ELR (cell line): ENCODE results near the gene TBX19.

Experiments used
- DNase-seq: peaks from one replicate; pipeline ENCODE4 v3.0.0-alpha.2; 2015; ENCODE audit warnings: low read depth

TBX19 gene

GRCh38 chr1:168281603-168282325 is 1.1 kb downstream of the TBX19 start:
- no peak for DNase-seq

GRCh38 chr1:168285521-168285790 is 4.8 kb downstream of the TBX19 start:
- no peak for DNase-seq

DNA sequence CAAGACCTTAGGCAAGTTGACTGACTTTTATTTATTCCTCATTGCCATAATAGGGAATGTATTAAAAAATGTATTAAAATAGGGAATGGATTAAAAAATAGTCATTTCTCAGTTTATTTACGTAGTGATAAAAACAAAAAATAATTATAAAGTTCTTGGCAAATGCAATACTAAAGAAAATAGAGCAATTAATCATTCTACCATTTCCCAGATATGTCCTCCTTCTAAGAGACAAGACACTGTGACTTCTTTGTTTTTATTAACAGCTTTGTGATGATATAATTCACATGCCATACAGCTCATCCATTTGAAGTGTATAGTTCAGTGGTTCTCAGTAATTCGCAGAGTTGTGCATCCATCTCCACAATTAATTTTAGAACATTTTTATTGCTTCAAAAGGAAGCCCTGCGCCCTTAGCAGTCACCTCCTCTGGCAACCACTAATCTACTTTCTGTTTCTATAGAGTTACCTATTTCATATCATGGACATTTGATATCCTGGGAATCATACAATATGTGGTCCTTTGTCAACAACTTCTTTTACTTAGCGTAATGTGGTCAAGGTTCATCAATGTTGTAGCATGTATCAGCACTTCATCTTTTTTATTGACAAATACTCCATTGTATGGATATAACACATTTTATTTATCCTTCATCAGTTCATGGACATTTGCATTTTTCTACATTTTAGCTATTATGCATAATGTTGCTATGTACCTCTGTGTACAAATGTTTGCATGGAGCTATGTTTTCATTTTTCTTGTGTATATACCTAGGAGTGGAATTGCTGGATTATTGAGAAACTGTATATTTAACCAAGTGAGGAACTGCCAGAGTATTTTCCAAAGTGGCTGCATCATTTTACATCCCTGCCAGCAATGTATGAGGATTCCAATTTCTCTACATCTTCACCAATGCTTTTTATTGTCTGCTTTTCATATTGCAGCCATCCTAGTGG is 5.6 kb downstream of the TBX19 start:
- DNase-seq = no peak

DNA sequence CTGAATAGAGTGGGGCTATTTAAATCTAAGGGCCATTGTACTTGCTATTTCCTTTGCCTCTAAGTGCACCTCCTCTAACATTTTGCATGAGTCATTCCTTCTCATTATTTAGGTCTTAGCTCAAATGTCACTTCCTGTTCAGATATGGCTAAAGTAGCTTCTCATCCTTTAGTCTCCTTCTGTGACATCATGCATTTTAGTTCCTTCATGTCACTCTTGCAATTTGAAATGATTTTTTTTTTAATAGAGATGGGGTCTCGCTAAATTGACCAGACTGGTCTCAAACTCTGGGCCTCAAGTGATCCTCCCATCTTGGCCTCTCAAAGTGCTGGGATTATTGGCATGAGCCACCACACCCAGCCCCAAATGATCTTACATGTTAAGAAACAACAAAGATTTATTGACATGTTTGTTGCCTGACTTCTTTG is 6.6 kb downstream of the TBX19 start:
- DNase-seq = peak; percentile 74

DNA sequence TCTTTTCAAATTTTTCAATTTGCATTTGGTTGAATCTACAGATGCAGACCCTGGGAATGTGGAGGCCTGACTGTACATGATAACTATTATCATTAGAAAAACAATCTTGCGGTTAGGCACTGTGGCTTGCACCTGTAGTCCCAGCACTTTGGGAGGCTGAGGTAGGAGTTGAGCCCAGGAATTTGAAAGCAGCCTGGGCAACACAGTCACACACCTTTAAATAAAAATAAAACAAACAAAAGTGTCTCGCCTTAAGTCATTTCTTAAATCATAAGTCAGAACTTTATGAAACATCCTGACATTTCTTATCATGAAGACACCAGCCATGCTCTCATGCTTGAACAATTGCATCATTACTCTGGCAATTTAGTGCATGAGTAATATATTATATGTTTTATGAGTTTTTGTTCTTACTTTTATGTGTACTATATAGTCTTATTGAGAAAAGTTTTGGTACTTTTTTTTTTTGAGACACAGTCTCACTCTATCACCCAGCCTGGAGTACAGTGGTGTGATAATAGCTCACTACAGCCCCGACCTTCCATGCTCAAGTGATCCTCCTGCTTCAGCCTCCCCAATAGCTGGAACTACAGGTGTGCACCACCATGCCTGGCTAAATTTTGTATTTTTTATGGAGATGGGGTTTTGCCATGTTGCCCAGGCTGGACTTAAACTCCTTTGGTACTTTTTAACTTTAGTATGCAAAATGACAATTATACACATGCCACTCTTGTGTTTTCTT is 7.8 kb downstream of the TBX19 start:
- DNase-seq = peak; percentile 8

DNA sequence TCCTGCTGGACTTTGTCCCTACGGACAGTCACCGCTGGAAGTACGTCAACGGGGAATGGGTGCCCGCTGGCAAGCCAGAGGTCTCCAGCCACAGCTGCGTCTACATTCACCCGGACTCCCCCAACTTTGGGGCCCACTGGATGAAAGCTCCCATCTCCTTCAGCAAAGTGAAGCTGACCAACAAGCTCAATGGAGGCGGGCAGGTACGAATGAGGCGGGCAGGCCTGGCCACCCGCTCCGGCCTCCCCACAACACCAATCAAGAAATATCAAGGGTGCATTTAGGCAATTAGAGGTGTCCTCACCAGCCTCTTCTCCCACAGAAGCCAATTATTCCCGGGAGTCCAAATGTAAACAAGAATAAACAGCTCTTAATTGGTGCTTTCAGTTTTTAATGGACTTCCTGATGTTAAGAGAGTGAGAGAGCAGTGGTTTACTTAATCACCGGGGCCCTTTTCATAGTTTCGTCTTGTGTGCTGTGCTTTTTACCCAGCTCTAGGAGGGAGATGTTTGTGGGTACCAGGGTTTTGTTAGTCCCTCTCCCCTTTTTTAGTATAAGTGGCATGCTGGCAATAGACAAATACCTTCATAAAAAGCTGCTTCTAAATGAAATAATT is 10.7 kb downstream of the TBX19 start:
- no peak for DNase-seq

- no peak for DNase-seq
Observed at GRCh38 chr1:168293356-168293755, 12.7 kb downstream of the TBX19 start.

GRCh38 chr1:168295411-168296114 is 14.9 kb downstream of the TBX19 start:
- DNase-seq = no peak

DNA sequence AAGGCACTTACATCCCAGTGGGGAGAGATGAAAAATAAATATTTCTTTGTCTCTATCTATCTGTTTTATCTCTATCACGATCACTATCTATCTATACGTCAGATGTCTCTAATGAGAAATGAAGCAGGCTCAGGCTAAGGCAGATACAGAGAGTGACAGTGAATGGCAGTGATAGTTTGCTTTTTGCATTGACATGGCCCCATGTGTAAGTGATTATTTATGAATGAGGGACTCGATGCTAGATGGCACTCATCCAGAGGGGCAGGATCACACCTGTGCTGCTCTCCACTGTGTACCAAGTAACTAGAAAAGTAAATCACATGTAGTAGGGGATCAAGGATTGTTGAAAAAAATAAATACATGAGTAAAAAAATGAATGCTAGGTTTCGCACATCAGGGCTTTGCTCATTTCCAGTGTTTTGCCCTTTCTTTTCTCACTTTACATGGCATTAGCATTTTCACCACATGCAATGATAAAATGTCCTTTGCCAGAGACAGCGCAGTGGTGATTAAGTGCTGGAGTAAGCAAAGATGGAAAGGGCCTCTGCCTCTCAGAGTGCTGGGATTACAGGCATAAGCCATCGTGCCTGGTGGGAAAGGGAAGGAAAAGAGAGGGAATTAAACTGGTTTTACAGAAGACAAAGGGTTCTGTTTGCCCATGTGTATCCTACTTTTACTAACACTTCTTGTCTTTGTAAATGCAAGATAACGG is 16.5 kb downstream of the TBX19 start:
- no peak for DNase-seq

GRCh38 chr1:168298446-168298845 is 17.8 kb downstream of the TBX19 start:
- no peak for DNase-seq

GRCh38 chr1:168300626-168301025 is 19.9 kb downstream of the TBX19 start:
- no peak for DNase-seq

DNA sequence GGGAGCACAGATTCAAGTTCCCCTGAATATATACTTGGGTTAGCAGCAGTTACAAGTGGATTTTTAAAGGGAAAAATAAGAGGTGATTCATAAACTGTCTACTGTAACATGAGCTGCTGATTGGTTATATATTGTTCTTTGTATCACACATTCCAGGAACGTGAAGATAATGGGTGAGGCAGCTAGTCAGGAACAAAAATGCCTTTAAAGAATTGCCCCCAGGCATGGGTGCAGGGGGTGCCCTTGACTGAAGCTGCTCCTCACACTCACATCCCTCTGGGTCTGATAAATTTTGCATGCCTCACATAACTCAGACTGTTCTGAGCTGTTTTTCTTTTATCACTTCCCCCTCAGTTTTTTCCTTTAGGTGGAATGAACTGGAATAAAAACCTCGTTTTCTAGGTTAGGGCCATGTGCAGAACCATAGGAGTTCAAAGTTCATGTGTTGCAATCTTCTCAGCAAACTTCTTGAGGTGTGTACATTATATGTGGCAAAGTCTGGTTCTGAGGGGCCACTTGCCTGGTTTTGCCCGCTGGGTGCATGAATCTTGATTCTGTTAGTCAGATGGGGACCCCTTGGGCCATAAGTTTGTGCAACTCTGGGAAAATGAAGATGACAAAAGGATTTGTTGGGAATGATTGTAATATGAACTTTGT is 21.1 kb downstream of the TBX19 start:
- DNase-seq = peak; percentile 94

GRCh38 chr1:168303716-168304540 is 23.3 kb downstream of the TBX19 start:
- no peak for DNase-seq

DNA sequence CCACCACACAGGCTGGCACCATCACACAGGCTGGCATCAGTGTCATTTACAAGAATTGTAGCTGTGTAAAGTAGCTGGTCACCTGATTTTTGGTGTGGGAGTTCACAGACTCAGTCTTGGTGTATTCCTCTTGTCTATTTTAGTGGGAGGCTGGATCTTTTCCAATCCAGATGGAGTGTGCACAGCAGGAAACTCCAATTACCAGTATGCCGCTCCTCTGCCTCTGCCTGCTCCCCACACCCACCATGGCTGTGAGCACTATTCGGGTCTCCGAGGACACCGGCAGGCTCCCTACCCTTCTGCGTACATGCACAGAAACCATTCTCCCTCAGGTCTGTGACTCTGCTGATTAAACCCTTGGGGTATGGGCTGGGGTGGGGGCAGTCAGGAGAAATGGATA is 24.2 kb downstream of the TBX19 start:
- no peak for DNase-seq

DNA sequence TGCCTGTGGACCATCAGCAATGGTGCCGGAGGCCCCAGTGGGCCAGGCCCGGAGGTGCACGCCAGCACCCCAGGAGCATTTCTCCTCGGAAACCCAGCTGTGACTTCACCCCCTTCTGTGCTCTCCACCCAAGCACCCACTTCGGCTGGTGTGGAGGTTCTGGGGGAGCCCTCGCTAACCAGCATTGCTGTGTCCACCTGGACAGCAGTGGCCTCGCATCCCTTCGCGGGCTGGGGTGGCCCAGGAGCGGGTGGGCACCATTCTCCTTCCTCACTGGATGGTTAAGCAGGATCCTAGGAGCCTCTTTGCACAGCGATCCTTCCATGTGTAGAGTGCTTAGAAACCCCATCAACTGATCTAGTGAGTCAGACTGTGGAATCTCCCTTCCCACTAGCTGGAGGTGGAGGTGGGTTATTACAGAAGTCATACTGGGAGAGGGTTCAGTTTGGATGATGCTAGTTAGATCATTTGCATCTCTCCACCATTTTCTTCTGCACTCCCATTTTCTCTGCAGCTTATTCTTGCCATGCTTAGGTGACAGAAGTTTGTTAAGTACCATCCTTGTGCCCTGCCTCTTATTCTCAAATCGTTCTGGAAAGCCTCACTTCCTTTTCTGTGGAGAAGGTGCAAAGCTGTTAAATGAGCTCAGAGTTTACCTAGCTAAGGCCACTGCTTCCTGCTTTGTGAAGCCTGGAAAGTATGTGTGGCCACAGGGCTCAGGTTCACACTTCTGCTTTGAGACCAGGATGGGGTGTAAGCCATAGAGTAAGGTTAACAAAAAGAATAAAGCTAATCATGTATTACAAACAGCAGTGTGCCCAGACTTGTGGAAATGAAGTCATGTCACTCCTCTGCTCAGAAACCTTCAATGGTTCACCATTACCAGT is 32.3 kb downstream of the TBX19 start:
- peak; percentile 18 for DNase-seq

DNA sequence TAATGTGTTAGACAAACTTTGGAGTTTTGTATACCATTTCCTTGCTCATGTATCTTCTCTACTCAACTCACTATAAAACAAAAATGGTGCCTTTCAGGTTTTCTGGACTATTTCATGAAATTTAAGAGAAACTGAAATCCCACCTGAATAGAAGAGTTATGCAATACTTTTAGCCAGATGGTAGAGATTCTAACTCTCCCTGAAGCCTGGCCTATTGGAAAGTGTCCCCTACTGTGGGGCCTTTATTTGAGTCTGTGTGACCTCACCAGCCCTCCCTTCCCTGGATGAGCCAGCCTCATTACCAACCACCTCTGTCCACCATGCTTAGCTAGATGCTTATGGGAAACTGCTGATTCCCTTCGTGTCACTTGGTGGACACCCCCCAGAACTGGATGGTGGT is 35.5 kb downstream of the TBX19 start:
- DNase-seq = no peak

DNA sequence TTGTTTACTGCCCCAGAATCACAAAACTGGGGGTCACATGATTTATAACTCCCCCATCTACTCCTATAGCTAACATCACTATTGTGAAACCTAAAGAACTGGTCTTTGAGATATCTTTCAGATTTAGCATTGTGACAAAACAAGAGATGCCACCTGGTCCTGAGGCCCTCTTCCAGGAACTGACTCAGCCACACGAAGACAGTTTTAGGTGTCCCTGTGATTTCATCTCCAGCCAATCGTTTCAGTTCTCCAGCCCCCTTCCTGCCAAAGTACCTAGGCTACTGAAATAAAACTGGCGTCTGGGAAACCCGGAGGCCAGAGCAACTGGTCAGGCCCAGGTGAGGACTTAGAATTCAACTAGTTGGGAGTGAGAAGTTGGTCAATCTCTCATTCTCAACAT is 36.6 kb downstream of the TBX19 start:
- DNase-seq = no peak

DNA sequence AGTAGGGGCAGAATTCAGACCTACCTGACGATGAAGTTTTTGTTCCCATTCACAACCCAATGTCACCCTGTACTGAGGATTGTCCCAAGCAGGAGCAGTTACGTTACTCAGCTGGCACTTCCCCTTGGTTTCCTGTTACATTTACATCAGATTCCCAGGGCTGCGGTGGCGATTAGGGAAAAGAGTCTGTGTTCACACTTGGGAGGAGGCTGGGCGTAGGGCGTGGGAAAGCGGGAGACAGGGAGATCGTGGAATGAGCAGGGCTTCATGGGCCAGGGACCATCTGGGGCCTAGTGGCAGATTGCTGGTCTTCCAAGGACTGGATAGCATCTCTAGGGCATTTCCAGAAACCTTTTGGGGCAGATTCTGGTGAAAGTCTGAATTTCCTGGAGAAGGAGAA is 39.0 kb downstream of the TBX19 start:
- no peak for DNase-seq

DNA sequence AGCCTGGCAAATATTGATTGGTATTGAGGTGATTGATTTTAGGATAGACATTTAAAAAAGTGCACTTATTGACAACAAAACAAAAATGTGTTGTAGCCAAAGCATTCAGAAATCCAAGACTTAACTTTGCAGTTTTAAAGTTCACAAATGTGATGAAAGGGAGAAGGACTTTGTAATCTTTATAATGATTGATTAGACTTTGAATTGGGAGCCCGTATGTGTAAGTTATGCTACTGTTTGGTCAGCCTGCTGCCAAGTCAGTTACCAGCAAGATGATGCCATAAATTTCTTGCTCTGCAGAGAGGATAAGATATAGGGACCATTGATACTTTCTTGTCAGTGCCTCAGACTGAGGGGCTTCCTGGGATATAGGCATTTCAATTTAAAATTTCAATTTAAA is 39.5 kb downstream of the TBX19 start:
- no peak for DNase-seq
